Stomach (tissue), 9 donors: Measurements from ENCODE around the gene CEP44. TPM values are rescaled to one million over a fixed set of nuclear protein-coding genes. Genes with fewer than 3 reads are reported as not detected.

Source experiments
- DNase-seq, 2 donors: peaks; one replicate each; pipeline versions ENCODE4 v3.0.0 to v3.0.0-alpha.2; 2013 to 2019
- H3K27ac ChIP-seq, 5 donors: fragments of 200-600 bp in 4 of 5; sonication (generic) in 4 of 5; one replicate each; pipeline ENCODE4 v1.5.1; 2013 to 2019; ENCODE audit warnings: mild to moderate bottlenecking in 1 of 5, moderate library complexity in 1 of 5
- H3K27me3 ChIP-seq, 3 donors: fragments of 200-600 bp; sonication (generic); one replicate each; pipeline ENCODE4 v1.5.1; 2017 to 2019; ENCODE audit warnings: mixed run types in 1 of 3
- H3K36me3 ChIP-seq, 4 donors: fragments of 200-600 bp; sonication (generic); 1 replicate in 3 of 4; 2 replicates in 1 of 4; pipeline ENCODE4 v1.5.1; 2016 to 2019
- H3K4me1 ChIP-seq, 4 donors: fragments of 200-600 bp; sonication (generic); one replicate each; pipeline ENCODE4 v1.5.1; 2016 to 2019
- H3K4me3 ChIP-seq, 4 donors: fragments of 200-600 bp; sonication (generic) in 3 of 4; one replicate each; pipeline ENCODE4 v1.5.1; 2016 to 2019; ENCODE audit warnings: mild to moderate bottlenecking in 1 of 4
- H3K9me3 ChIP-seq, 4 donors: fragments of 200-600 bp; sonication (generic); one replicate each; pipeline ENCODE4 v1.5.1; 2016 to 2019
- EP300 ChIP-seq: sonication (generic); formaldehyde crosslinking; IDR thresholded peaks from one replicate; pipeline ENCODE4 v1.6.1; 2017; ENCODE audit warnings: antibody characterized with exemption
- POLR2A ChIP-seq, 4 donors: fragments of 450-650 bp; IDR thresholded peaks; one replicate each; pipeline ENCODE4 v1.6.1; 2016; ENCODE audit warnings: antibody characterized with exemption in 4 of 4, control low read depth in 2 of 4, mild to moderate bottlenecking in 1 of 4, moderate library complexity in 1 of 4
- POLR2AphosphoS5 ChIP-seq, 3 donors: sonication (generic); formaldehyde crosslinking; IDR thresholded peaks; one replicate each; pipeline ENCODE4 v1.6.1; 2016; ENCODE audit warnings: antibody characterized with exemption in 3 of 3
- WGBS, 5 donors: extraction: QIAGEN DNeasy Blood & Tissue Kit in 3 of 5; methylation state at CpG; one replicate each; pipeline versions ENCODE4 v1.1.5 to v1.1.7; 2013 to 2018; 5-methylcytosine and 5-hydroxymethylcytosine counted together
- intact Hi-C: fragments of 100-400 bp; cut with DNase I; formaldehyde crosslinking; loops from one replicate; pipeline ENCODE4 v1.15.1; 2023; ENCODE audit warnings: low total_unique reads
- polyA plus RNA-seq, 3 donors: library from polyadenylated mRNA; stranded (reverse); fragments of 200-250 nt; gene quantifications; one replicate each; pipeline ENCODE4 v1.2.3, GENCODE V29; 2013
- total RNA-seq, 5 donors: library from RNA; depleted of rRNA; stranded (reverse); fragments of >200 nt; gene quantifications; one replicate each; pipeline versions ENCODE4 v1.1.0 to v1.2.3, GENCODE V29; 2014 to 2016
- TF ChIP-seq, protein P1 (sequence below), 7 experiments: fragments of 450-650 bp in 4 of 7; fragments of 200-600 bp in 3 of 7; sonication (generic) in 3 of 7; IDR thresholded peaks; one replicate each; pipeline ENCODE4 v1.5.1; 2016 to 2019; ENCODE audit warnings: antibody characterized with exemption in 7 of 7, control low read depth in 2 of 7, mild to moderate bottlenecking in 1 of 7
- donor health status: healthy with polysubstance abuse.
- donor health status: Bipolar disorder and iron deficiency.
- donor health status: healthy.

The CEP44 gene
- total and polyA plus RNA-seq, 8 donors, result 3.4 to 42.0 (median 12.9) TPM

GRCh38 chr4:174278467-174278866, 5.2 kb upstream of the CEP44 start:
- H3K4me3 ChIP-seq, result no peak overlapping the region
- H3K27me3 ChIP-seq, result no peaks in the 10 kb centered on the region
- peak in 1 of 2 donors; percentile 60 for DNase-seq
- TF ChIP-seq EP300 (no peak), POLR2AphosphoS5 (IDR thresholded peaks at IDR 0.05) (no peak), POLR2A (IDR thresholded peaks at IDR 0.05) (no peak)
- TF ChIP-seq, protein P1, sequence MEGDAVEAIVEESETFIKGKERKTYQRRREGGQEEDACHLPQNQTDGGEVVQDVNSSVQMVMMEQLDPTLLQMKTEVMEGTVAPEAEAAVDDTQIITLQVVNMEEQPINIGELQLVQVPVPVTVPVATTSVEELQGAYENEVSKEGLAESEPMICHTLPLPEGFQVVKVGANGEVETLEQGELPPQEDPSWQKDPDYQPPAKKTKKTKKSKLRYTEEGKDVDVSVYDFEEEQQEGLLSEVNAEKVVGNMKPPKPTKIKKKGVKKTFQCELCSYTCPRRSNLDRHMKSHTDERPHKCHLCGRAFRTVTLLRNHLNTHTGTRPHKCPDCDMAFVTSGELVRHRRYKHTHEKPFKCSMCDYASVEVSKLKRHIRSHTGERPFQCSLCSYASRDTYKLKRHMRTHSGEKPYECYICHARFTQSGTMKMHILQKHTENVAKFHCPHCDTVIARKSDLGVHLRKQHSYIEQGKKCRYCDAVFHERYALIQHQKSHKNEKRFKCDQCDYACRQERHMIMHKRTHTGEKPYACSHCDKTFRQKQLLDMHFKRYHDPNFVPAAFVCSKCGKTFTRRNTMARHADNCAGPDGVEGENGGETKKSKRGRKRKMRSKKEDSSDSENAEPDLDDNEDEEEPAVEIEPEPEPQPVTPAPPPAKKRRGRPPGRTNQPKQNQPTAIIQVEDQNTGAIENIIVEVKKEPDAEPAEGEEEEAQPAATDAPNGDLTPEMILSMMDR (IDR thresholded peaks at IDR 0.05), result no peak
- H3K4me1 ChIP-seq, result peaks cover 5 to 76% (median 37%) of the 10 kb centered on the region in 4 donors
- intact Hi-C loops, result no loop called here
- H3K9me3 ChIP-seq, result no peaks in the 10 kb centered on the region
- H3K27ac ChIP-seq, result no peak overlapping the region
- H3K36me3 ChIP-seq, result no peaks in the 10 kb centered on the region

DNA sequence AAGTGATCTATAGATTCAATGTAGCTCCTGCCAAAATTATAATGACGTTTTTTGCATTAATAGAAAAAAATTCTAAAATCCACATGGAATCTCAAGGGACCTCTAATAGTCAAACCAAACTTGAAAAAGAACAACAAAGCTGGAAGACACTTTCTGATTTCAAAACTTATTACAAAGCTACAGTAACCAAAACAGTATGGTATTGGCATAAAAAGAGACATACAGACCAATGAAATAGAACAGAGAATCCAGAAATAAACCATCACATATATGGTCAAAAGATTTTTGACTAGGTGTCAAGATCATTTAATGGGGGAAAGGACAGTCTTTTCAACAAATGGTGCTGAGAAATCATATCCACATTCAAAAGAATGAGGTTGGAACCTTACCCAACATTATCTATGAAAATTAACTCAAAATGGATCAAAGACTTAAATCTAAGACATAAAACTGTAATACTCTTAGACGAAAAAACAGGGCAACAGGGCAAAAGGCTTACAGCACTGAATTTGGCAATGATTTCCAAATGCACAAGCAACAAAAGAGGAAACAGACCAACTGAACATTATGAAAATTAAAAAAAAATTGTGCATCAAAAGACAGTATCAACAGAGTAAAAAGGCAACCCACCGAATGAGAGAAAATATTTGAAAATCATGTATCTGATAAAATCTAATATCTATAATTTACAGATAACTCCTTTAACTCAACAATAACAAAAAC, 4.1 kb upstream of the CEP44 start:
- Histone ChIP-seq H3K27ac (no peak overlapping the region), H3K36me3 (no peaks in the 10 kb centered on the region), H3K4me1 (peaks cover 6 to 74% (median 42%) of the 10 kb centered on the region in 4 donors), H3K9me3 (no peaks in the 10 kb centered on the region), H3K4me3 (no peak overlapping the region), H3K27me3 (no peaks in the 10 kb centered on the region)
- WGBS, 5 donors, result 83 to 93% (median 89%) methylated on average over 3 of the region's 3 CpGs
- TF ChIP-seq, protein P1 (IDR thresholded peaks at IDR 0.05), result no peak
- TF ChIP-seq POLR2AphosphoS5 (IDR thresholded peaks at IDR 0.05), result no peak
- no peak for TF ChIP-seq EP300
- no peak for TF ChIP-seq POLR2A (IDR thresholded peaks at IDR 0.05)
- no peak for DNase-seq
- intact Hi-C loops, result no loop called here

DNA sequence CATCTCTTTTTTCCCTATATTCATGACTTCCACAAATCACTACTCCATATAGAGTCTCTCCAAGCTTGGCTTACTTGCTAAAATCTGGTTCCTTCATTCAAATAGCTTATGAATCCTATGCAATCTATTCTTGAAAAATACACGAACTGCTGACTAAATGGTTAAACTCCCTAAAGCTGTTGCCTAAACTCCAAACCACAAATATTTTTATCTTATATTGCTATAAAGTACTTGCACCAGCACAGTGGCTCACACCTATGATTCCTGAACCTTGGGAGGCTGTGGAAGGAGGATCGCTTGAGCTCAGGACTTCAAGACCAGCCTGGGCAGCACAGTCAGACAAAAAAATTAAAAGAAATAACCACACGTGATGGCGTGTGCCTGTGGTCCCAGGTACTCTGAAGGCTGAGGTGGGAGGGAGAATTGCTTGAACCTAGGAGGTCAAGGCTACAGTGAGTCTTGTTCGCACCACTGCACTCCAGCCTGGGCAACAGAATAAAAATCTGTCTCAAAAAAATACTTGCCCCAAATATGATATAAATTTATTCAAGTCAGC, 2.5 kb upstream of the CEP44 start:
- Histone ChIP-seq H3K27me3 (no peaks in the 10 kb centered on the region), H3K9me3 (no peaks in the 10 kb centered on the region), H3K4me1 (peaks cover 12 to 82% (median 49%) of the 10 kb centered on the region in 4 donors), H3K27ac (no peak overlapping the region), H3K4me3 (no peak overlapping the region), H3K36me3 (no peaks in the 10 kb centered on the region)
- WGBS, 5 donors, result 75 to 84% (median 83%) methylated on average over 5 of the region's 5 CpGs
- intact Hi-C loops, result no loop called here
- no peak for DNase-seq
- no peak for TF ChIP-seq POLR2A (IDR thresholded peaks at IDR 0.05)

DNA sequence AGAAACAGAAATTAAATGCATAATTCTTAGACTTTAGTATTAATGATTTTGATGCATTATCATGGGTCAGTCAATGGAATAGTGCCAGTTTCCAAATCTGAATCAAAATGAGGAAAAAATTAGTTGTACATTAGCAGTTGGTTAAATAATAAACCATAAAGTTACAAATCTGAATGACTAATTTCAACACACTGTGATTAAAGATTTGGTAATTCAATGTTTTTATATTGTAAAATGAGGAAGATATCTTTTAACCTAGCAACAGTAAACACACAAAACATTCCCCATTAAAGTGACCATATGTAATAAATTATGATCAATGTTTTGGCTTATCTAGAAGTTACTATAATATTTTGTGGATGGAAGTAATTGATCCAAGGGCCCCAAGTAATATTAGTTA, 1.8 kb upstream of the CEP44 start:
- peak overlapping the region in 2 of 4 donors; percentile 73 for H3K4me3 ChIP-seq
- no peaks in the 10 kb centered on the region for H3K36me3 ChIP-seq
- H3K9me3 ChIP-seq, result no peaks in the 10 kb centered on the region
- H3K27me3 ChIP-seq, result no peaks in the 10 kb centered on the region
- intact Hi-C loops, result no loop called here
- TF ChIP-seq POLR2AphosphoS5 (IDR thresholded peaks at IDR 0.05) (no peak), EP300 (no peak), POLR2A (IDR thresholded peaks at IDR 0.05) (no peak)
- TF ChIP-seq, protein P1 (IDR thresholded peaks at IDR 0.05), result no peak
- H3K4me1 ChIP-seq, result peaks cover 12 to 79% (median 49%) of the 10 kb centered on the region in 4 donors
- DNase-seq, result no peak
- no peak overlapping the region for H3K27ac ChIP-seq
